GM12864 (cell line): ENCODE measurements around the gene KIF1B.
"Not testable (repeated sequence)": the region's sequence is repeated elsewhere in the genome, so short reads cannot be mapped to it uniquely, and the experiment has no call there.

Experiments
- DNase-seq: peaks from one replicate; pipeline ENCODE4 v3.0.0-alpha.2; 2011; ENCODE audit warnings: low read depth
- H3K4me3 ChIP-seq: 2 replicates; pipeline ENCODE4 v1.5.1; 2011; ENCODE audit warnings: mild to moderate bottlenecking, low read depth, low read length, control low read depth
- CTCF ChIP-seq: IDR thresholded peaks from 2 replicates; pipeline ENCODE4 v1.5.1; 2011; ENCODE audit warnings: low read depth, mild to moderate bottlenecking, moderate library complexity, low read length, control low read depth, inconsistent platforms; ENCODE audit errors: missing control alignments

KIF1B gene

GRCh38 chr1:10193288-10193687, 17.1 kb upstream of the KIF1B start:
- no peak for DNase-seq
- no peak overlapping the region for H3K4me3 ChIP-seq
- TF ChIP-seq CTCF, result no peak

- no peak overlapping the region for H3K4me3 ChIP-seq
- DNase-seq, result no peak
- no peak for TF ChIP-seq CTCF
Measured at GRCh38 chr1:10195570-10195969, 14.8 kb upstream of the KIF1B start.

- H3K4me3 ChIP-seq, result no peak overlapping the region
- DNase-seq, result no peak
- TF ChIP-seq CTCF, result no peak
Measured at GRCh38 chr1:10196976-10197375, 13.4 kb upstream of the KIF1B start.

- DNase-seq, result no peak
- TF ChIP-seq CTCF, result no peak
- H3K4me3 ChIP-seq, result no peak overlapping the region
Measured at GRCh38 chr1:10200620-10201019, 9.8 kb upstream of the KIF1B start.

- no peak for DNase-seq
- H3K4me3 ChIP-seq, result no peak overlapping the region
- no peak for TF ChIP-seq CTCF
Measured at GRCh38 chr1:10204003-10204642, 6.2 kb upstream of the KIF1B start.

- not testable (repeated sequence) for H3K4me3 ChIP-seq, DNase-seq
Measured at GRCh38 chr1:10205206-10205605, 5.2 kb upstream of the KIF1B start.

- H3K4me3 ChIP-seq, result no peak overlapping the region
- TF ChIP-seq CTCF, result no peak
- DNase-seq, result no peak
Measured at GRCh38 chr1:10207810-10208209, 2.6 kb upstream of the KIF1B start.

GRCh38 chr1:10208537-10208936, 1.8 kb upstream of the KIF1B start:
- DNase-seq, result no peak
- TF ChIP-seq CTCF, result no peak
- H3K4me3 ChIP-seq, result no peak overlapping the region
